Loucy (cell line): ENCODE results near the gene FAM168A.

ENCODE experiments used
- H2AFZ ChIP-seq: fragments of 200-600 bp; sonication (generic); 2 replicates; pipeline ENCODE4 v1.6.0; 2016; ENCODE audit warnings: antibody characterized with exemption, mild to moderate bottlenecking, low read length, moderate library complexity
- H3F3A ChIP-seq: fragments of 200-600 bp; 2 replicates; pipeline ENCODE4 v1.6.0; 2016; ENCODE audit warnings: antibody characterized with exemption, low read depth, mild to moderate bottlenecking
- H3K27me3 ChIP-seq: fragments of 200-600 bp; sonication (generic); 2 replicates; pipeline ENCODE4 v1.6.1; 2014; ENCODE audit warnings: low read length, mild to moderate bottlenecking; ENCODE audit not compliant: insufficient read depth, poor library complexity, severe bottlenecking
- H3K36me3 ChIP-seq: fragments of 200-600 bp; sonication (generic); 2 replicates; pipeline ENCODE4 v1.6.1; 2016; ENCODE audit warnings: low read length; ENCODE audit not compliant: insufficient read depth
- H3K4me1 ChIP-seq: fragments of 200-600 bp; sonication (generic); 2 replicates; pipeline ENCODE4 v1.5.1; 2014; ENCODE audit warnings: low read length, mild to moderate bottlenecking; ENCODE audit not compliant: insufficient read depth, poor library complexity, severe bottlenecking
- H3K4me2 ChIP-seq: fragments of 200-600 bp; sonication (generic); 2 replicates; pipeline ENCODE4 v1.6.0; 2014; ENCODE audit warnings: antibody characterized with exemption, low read length, low read depth, mild to moderate bottlenecking; ENCODE audit not compliant: poor library complexity, severe bottlenecking
- H3K4me3 ChIP-seq: fragments of 200-600 bp; sonication (generic); 2 replicates; pipeline ENCODE4 v1.5.1; 2014; ENCODE audit warnings: low read length, mild to moderate bottlenecking, mixed read lengths; ENCODE audit not compliant: poor library complexity, severe bottlenecking
- H3K79me2 ChIP-seq: fragments of 200-600 bp; sonication (generic); 2 replicates; pipeline ENCODE4 v1.6.1; 2014; ENCODE audit warnings: low read length; ENCODE audit not compliant: insufficient read depth
- H3K9ac ChIP-seq: fragments of 200-600 bp; sonication (generic); 2 replicates; pipeline ENCODE4 v1.6.0; 2014; ENCODE audit warnings: mild to moderate bottlenecking, low read depth, low read length, moderate library complexity; ENCODE audit not compliant: poor library complexity, severe bottlenecking
- H3K9me2 ChIP-seq: fragments of 200-600 bp; sonication (generic); replicated peaks from 2 replicates; pipeline ENCODE4 v1.6.1; 2016; ENCODE audit warnings: low read depth, low read length, mixed read lengths
- H3K9me3 ChIP-seq: fragments of 200-600 bp; sonication (generic); 2 replicates; pipeline ENCODE4 v1.6.1; 2014; ENCODE audit warnings: mild to moderate bottlenecking, antibody characterized with exemption, low read length, low read depth; ENCODE audit not compliant: insufficient read depth
- H4K20me1 ChIP-seq: fragments of 200-600 bp; sonication (generic); 2 replicates; pipeline ENCODE4 v1.6.0; 2014; ENCODE audit warnings: antibody characterized with exemption, low read length, mild to moderate bottlenecking; ENCODE audit not compliant: insufficient read depth, poor library complexity, severe bottlenecking
- EZH2phosphoT487 ChIP-seq: fragments of 200-600 bp; IDR thresholded peaks from 2 replicates; pipeline ENCODE4 v1.6.1; 2018; ENCODE audit warnings: antibody characterized with exemption, mild to moderate bottlenecking, moderate library complexity, borderline replicate concordance
- TF ChIP-seq, protein P1 (sequence below): fragments of 200-600 bp; sonication (generic); conservative IDR thresholded peaks from 2 replicates; pipeline ENCODE4 v1.5.1; 2014; ENCODE audit warnings: mild to moderate bottlenecking, antibody characterized with exemption, low read length

Gene FAM168A

DNA sequence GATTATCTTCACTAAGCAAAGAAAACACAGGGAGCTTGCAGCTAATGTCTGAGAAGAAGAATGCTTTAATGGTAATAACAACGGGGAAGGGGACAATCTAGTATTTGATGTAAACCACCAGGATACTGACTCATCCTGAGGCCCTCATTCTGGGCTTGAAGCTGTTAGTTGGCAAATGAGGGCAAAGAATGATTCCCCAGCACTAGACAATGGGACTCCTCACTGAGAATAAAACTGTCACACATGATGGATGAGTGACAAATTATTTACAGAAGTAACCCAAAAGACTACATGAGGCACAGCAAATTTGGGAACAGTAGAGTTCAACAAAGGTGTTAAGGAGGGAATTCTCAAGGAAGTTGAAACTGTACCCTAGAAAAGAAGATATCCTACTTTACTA, 76.3 kb downstream of the FAM168A start:
- H3K4me1 ChIP-seq, result peaks cover 38% of the 10 kb centered on the region
- H3K4me2 ChIP-seq, result peak overlapping the region; percentile 59
- H3K9ac ChIP-seq, result peak overlapping the region; percentile 23
- H3K27me3 ChIP-seq, result no peaks in the 10 kb centered on the region
- no peak for TF ChIP-seq EZH2phosphoT487
- TF ChIP-seq, protein P1, sequence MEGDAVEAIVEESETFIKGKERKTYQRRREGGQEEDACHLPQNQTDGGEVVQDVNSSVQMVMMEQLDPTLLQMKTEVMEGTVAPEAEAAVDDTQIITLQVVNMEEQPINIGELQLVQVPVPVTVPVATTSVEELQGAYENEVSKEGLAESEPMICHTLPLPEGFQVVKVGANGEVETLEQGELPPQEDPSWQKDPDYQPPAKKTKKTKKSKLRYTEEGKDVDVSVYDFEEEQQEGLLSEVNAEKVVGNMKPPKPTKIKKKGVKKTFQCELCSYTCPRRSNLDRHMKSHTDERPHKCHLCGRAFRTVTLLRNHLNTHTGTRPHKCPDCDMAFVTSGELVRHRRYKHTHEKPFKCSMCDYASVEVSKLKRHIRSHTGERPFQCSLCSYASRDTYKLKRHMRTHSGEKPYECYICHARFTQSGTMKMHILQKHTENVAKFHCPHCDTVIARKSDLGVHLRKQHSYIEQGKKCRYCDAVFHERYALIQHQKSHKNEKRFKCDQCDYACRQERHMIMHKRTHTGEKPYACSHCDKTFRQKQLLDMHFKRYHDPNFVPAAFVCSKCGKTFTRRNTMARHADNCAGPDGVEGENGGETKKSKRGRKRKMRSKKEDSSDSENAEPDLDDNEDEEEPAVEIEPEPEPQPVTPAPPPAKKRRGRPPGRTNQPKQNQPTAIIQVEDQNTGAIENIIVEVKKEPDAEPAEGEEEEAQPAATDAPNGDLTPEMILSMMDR, result no peak
- no peak overlapping the region for H3K4me3 ChIP-seq
- H2AFZ ChIP-seq, result no peak overlapping the region
- no peaks in the 10 kb centered on the region for H3F3A ChIP-seq
- H4K20me1 ChIP-seq, result peaks cover 5% of the 10 kb centered on the region
- peaks cover 9% of the 10 kb centered on the region; the same call in 1 of the 2 replicates for H3K9me3 ChIP-seq
- H3K79me2 ChIP-seq, result peaks cover 63% of the 10 kb centered on the region
- H3K9me2 ChIP-seq, result no peaks in the 10 kb centered on the region
- peaks cover 5% of the 10 kb centered on the region; the same call in 1 of the 2 replicates for H3K36me3 ChIP-seq

DNA sequence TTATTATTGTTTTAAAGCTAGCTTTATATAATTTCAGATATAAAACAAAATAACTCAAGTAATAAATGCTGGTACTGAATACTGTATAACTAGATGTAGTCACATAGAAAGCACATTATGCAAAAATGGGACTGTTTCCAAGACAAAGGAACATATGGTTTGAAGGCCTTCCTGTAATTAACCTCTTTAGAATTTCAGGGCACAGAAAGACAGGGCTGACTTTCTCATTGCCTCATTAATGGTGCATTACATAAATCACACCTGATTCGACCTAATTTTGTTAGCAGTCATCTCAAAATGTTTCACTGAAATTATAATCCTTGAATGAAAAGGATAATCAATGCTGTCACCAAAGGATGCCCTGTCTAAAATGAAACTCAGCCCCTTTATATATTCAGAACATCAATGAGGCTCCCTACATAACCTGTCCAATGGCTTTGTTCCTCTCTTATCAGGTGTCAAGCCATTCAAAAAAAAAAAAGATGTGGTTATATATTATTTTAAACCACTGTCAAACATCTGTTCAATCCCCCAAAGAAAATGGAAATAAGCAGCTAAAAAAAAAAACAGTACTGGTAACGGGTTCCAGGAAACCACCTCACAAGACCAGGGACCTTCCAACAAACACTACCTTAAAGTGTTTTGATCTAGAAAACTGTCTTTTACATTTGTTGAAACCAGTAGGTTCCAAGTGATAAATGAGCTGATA, 77.4 kb downstream of the FAM168A start:
- peaks cover 27% of the 10 kb centered on the region for H3K4me1 ChIP-seq
- no peaks in the 10 kb centered on the region for H3K9me2 ChIP-seq
- H3K79me2 ChIP-seq, result peaks cover 61% of the 10 kb centered on the region
- peaks cover 8% of the 10 kb centered on the region; the same call in 1 of the 2 replicates for H3K36me3 ChIP-seq
- H3K4me2 ChIP-seq, result peak overlapping the region; percentile 59
- H3K9me3 ChIP-seq, result peaks cover 9% of the 10 kb centered on the region; the same call in 1 of the 2 replicates
- peak overlapping the region; percentile 34 for H3K4me3 ChIP-seq
- H3K9ac ChIP-seq, result peak overlapping the region; percentile 23
- H3F3A ChIP-seq, result no peaks in the 10 kb centered on the region
- H4K20me1 ChIP-seq, result peaks cover 5% of the 10 kb centered on the region
- H2AFZ ChIP-seq, result no peak overlapping the region
- H3K27me3 ChIP-seq, result no peaks in the 10 kb centered on the region
- TF ChIP-seq EZH2phosphoT487, result no peak

DNA sequence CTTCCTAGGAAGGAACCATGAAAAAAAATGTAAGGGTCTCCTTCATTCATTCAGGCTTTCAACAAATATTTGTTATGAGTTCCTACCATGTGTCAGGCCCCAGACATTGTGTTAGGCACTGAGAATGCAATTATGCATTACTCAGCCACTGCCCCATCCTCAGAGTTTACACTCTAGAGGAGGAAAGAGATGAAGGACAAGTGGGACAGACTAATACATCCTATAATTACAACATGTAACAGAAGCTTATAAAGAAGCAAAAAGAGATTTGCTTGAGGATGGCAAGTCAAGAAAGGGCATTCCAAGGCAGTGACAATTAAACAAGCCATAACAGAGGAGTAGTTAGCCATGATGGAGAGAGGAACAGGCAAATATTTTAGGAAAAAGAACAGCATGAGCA, 78.6 kb downstream of the FAM168A start:
- no peak overlapping the region for H2AFZ ChIP-seq

More for the DNA sequence above, 78.6 kb downstream of the FAM168A start:
- Histone ChIP-seq H3K9ac (no peak overlapping the region), H3K36me3 (peaks cover 13% of the 10 kb centered on the region; the same call in 1 of the 2 replicates), H3K9me3 (peaks cover 9% of the 10 kb centered on the region; the same call in 1 of the 2 replicates), H3K27me3 (no peaks in the 10 kb centered on the region), H3K4me2 (no peak overlapping the region), H3K79me2 (peaks cover 61% of the 10 kb centered on the region), H3K4me1 (peaks cover 24% of the 10 kb centered on the region), H3K9me2 (no peaks in the 10 kb centered on the region), H3K4me3 (no peak overlapping the region), H4K20me1 (peaks cover 5% of the 10 kb centered on the region), H3F3A (no peaks in the 10 kb centered on the region)
- no peak for TF ChIP-seq EZH2phosphoT487
- TF ChIP-seq, protein P1, result no peak
